Bronchial epithelial cell (primary cell): Measurements from ENCODE around the gene MAPKAPK2. TPM values are rescaled to one million over a fixed set of nuclear protein-coding genes. Genes with fewer than 3 reads are reported as not detected.

Experiments used
- DNase-seq: peaks from one replicate; pipeline ENCODE4 v3.0.0-alpha.2; 2010; ENCODE audit warnings: low read depth
- FAIRE-seq: peaks from 2 replicates; lab custom pipeline; 2011; peaks lifted over from hg19 to GRCh38; lab: Jason Lieb, UNC
- H3K27me3 ChIP-seq: 2 replicates; pipeline ENCODE4 v1.5.1; 2011; ENCODE audit warnings: low read length; ENCODE audit not compliant: control insufficient read depth, insufficient read depth
- H3K36me3 ChIP-seq: 2 replicates; pipeline ENCODE4 v1.5.1; 2011; ENCODE audit warnings: low read length; ENCODE audit not compliant: control insufficient read depth, insufficient read depth
- H3K4me3 ChIP-seq: 2 replicates; pipeline ENCODE4 v1.5.1; 2011; ENCODE audit warnings: mild to moderate bottlenecking, low read depth, low read length, control low read depth
- total RNA-seq: library from RNA; depleted of rRNA; stranded (reverse); fragments of >200 nt; gene quantifications from 2 replicates; pipeline ENCODE4 v1.2.1, GENCODE V29; 2014
- TF ChIP-seq, protein P1 (sequence below): IDR thresholded peaks from 2 replicates; pipeline ENCODE4 v1.5.1; 2011; ENCODE audit warnings: mild to moderate bottlenecking, moderate library complexity, low read length, control low read depth, inconsistent platforms; ENCODE audit not compliant: insufficient read depth, severe bottlenecking

Gene MAPKAPK2
- total RNA-seq, 1 donor from 2014 or later, result 23.2 TPM

GRCh38 chr1:206725109-206725963, 40.6 kb downstream of the MAPKAPK2 start:
- FAIRE-seq (no peak), DNase-seq (no peak)
- no peaks in the 10 kb centered on the region for H3K27me3 ChIP-seq
- peaks cover 16% of the 10 kb centered on the region for H3K36me3 ChIP-seq
- TF ChIP-seq, protein P1, sequence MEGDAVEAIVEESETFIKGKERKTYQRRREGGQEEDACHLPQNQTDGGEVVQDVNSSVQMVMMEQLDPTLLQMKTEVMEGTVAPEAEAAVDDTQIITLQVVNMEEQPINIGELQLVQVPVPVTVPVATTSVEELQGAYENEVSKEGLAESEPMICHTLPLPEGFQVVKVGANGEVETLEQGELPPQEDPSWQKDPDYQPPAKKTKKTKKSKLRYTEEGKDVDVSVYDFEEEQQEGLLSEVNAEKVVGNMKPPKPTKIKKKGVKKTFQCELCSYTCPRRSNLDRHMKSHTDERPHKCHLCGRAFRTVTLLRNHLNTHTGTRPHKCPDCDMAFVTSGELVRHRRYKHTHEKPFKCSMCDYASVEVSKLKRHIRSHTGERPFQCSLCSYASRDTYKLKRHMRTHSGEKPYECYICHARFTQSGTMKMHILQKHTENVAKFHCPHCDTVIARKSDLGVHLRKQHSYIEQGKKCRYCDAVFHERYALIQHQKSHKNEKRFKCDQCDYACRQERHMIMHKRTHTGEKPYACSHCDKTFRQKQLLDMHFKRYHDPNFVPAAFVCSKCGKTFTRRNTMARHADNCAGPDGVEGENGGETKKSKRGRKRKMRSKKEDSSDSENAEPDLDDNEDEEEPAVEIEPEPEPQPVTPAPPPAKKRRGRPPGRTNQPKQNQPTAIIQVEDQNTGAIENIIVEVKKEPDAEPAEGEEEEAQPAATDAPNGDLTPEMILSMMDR, result peak; percentile 73
- H3K4me3 ChIP-seq, result no peak overlapping the region

- H3K36me3 ChIP-seq, result peaks cover 33% of the 10 kb centered on the region
- DNase-seq, result no peak
- TF ChIP-seq, protein P1, result no peak
- FAIRE-seq, result no peak
- H3K27me3 ChIP-seq, result no peaks in the 10 kb centered on the region
- no peak overlapping the region for H3K4me3 ChIP-seq
Measured at GRCh38 chr1:206727981-206728696, 43.4 kb downstream of the MAPKAPK2 start.

GRCh38 chr1:206728697-206728987, 43.9 kb downstream of the MAPKAPK2 start:
- FAIRE-seq (no peak), DNase-seq (no peak)
- Histone ChIP-seq H3K27me3 (no peaks in the 10 kb centered on the region), H3K36me3 (peaks cover 35% of the 10 kb centered on the region), H3K4me3 (no peak overlapping the region)
- TF ChIP-seq, protein P1, result no peak

- Histone ChIP-seq H3K4me3 (no peak overlapping the region), H3K36me3 (peaks cover 36% of the 10 kb centered on the region), H3K27me3 (no peaks in the 10 kb centered on the region)
- TF ChIP-seq, protein P1, result no peak
- DNase-seq, result no peak
- no peak for FAIRE-seq
Measured at GRCh38 chr1:206729050-206729449, 44.3 kb downstream of the MAPKAPK2 start.

GRCh38 chr1:206729507-206729906, 44.8 kb downstream of the MAPKAPK2 start:
- peaks cover 36% of the 10 kb centered on the region for H3K36me3 ChIP-seq
- H3K4me3 ChIP-seq, result no peak overlapping the region
- TF ChIP-seq, protein P1, result no peak
- FAIRE-seq, result no peak
- no peak for DNase-seq
- H3K27me3 ChIP-seq, result no peaks in the 10 kb centered on the region
